HepG2 (cell line): Measurements from ENCODE around the gene FSCN2. TPM values are rescaled to one million over a fixed set of nuclear protein-coding genes. Genes with fewer than 3 reads are reported as not detected.
A peak's percentile ranks its signal among the peaks of the same experiment; 100 is the strongest.

Source experiments
- ATRX ChIP-seq: sonication (generic); formaldehyde crosslinking; IDR thresholded peaks from 2 replicates; pipeline ENCODE4 v1.4.0; 2020; ENCODE audit warnings: missing genetic modification reagents, borderline replicate concordance
- CBFB ChIP-seq: sonication (generic); formaldehyde crosslinking; IDR thresholded peaks from 2 replicates; pipeline ENCODE4 v1.4.0; 2020; ENCODE audit warnings: missing genetic modification reagents
- DNMT1 ChIP-seq: sonication (generic); formaldehyde crosslinking; IDR thresholded peaks from 2 replicates; pipeline ENCODE4 v1.5.1; 2020; ENCODE audit warnings: mild to moderate bottlenecking, missing genetic modification reagents
- EED ChIP-seq: sonication (generic); formaldehyde crosslinking; IDR thresholded peaks from 2 replicates; pipeline ENCODE4 v1.5.0; 2020; ENCODE audit warnings: mild to moderate bottlenecking, missing genetic modification reagents
- ETV5 ChIP-seq: IDR thresholded peaks from 2 replicates; pipeline ENCODE4 v1.6.1; 2018; ENCODE audit warnings: missing biosample characterization, missing genetic modification reagents, inconsistent platforms, borderline replicate concordance
- MZF1 ChIP-seq: sonication (generic); formaldehyde crosslinking; IDR thresholded peaks from 2 replicates; pipeline ENCODE4 v1.8.1; 2023; ENCODE audit warnings: mild to moderate bottlenecking, missing genetic modification reagents, borderline replicate concordance
- POLR2G ChIP-seq: fragments of 200-400 bp; formaldehyde crosslinking; IDR thresholded peaks from 2 replicates; pipeline ENCODE4 v1.6.1; 2018; ENCODE audit warnings: mild to moderate bottlenecking, low read depth, low read length, moderate library complexity
- SOX5 ChIP-seq: IDR thresholded peaks from 2 replicates; pipeline ENCODE4 v1.6.1; 2016; ENCODE audit warnings: borderline replicate concordance
- ZBTB10 ChIP-seq: sonication (generic); formaldehyde crosslinking; IDR thresholded peaks from 2 replicates; pipeline ENCODE4 v1.4.0; 2020; ENCODE audit warnings: missing genetic modification reagents, borderline replicate concordance
- ZBTB2 ChIP-seq: sonication (generic); formaldehyde crosslinking; IDR thresholded peaks from 2 replicates; pipeline ENCODE4 v1.8.0; 2022; ENCODE audit warnings: low read depth, missing genetic modification reagents
- ZNF225 ChIP-seq: sonication (generic); formaldehyde crosslinking; IDR thresholded peaks from 2 replicates; pipeline ENCODE4 v1.4.0; 2020; ENCODE audit warnings: mild to moderate bottlenecking, missing genetic modification reagents
- ZNF292 ChIP-seq: sonication (generic); formaldehyde crosslinking; IDR thresholded peaks from 2 replicates; pipeline ENCODE4 v1.8.1; 2022; ENCODE audit warnings: mild to moderate bottlenecking, low read depth, missing genetic modification reagents, borderline replicate concordance
- ZNF766 ChIP-seq: sonication (generic); formaldehyde crosslinking; IDR thresholded peaks from 2 replicates; pipeline ENCODE4 v1.5.0; 2020; ENCODE audit warnings: missing genetic modification reagents, borderline replicate concordance
- ZSCAN29 ChIP-seq: sonication (generic); formaldehyde crosslinking; conservative IDR thresholded peaks from 2 replicates; pipeline ENCODE4 v1.4.0; 2020; ENCODE audit warnings: mild to moderate bottlenecking, missing genetic modification reagents
- ZXDC ChIP-seq: sonication (generic); formaldehyde crosslinking; IDR thresholded peaks from 2 replicates; pipeline ENCODE4 v1.5.0; 2020; ENCODE audit warnings: mild to moderate bottlenecking, missing genetic modification reagents
- polyA plus RNA-seq, 8 experiments: library from polyadenylated mRNA; depleted of rRNA in 3 of 8; stranded (reverse) in 7 of 8; unstranded in 1 of 8; fragments of >200 nt; fragmentation: Illumina TruSeq in 4 of 8; extraction: Trizol in 4 of 8; gene quantifications; 2 replicates each; pipeline versions ENCODE4 v1.2.1 to v1.2.3, GENCODE V29; 2011 to 2016; ENCODE audit warnings: low read depth in 4 of 8, missing spikeins in 1 of 8, mixed read lengths in 1 of 8; ENCODE audit not compliant: insufficient read depth in 1 of 8
- total RNA-seq, 5 experiments: library from RNA; depleted of rRNA; stranded (reverse); fragments of >200 nt; fragmentation: Illumina TruSeq; extraction: Trizol; gene quantifications; 2 replicates each; pipeline ENCODE4 v1.2.3, GENCODE V29; 2016; ENCODE audit warnings: low read depth in 1 of 5
- TF ChIP-seq, protein P1 (sequence below): sonication (generic); formaldehyde crosslinking; conservative IDR thresholded peaks from 2 replicates; pipeline ENCODE4 v1.8.0; 2022; ENCODE audit warnings: missing genetic modification reagents
- TF ChIP-seq, protein P2 (sequence below): sonication (generic); formaldehyde crosslinking; IDR thresholded peaks from 2 replicates; pipeline ENCODE4; 2020; ENCODE audit warnings: missing genetic modification reagents, mild to moderate bottlenecking, borderline replicate concordance

FSCN2 gene
- total and polyA plus RNA-seq, 2 of the 13 experiments (the other 11 are each of a cell fraction or from before 2014, with no cell fraction given) = 0.09 TPM; not detected in 1

- TF ChIP-seq ETV5 (peak; percentile 23; the same call in 1 of the 2 replicates), POLR2G (no peak), ZBTB2 (no peak), ZSCAN29 (CRISPR knock-in tag) (no peak), CBFB (CRISPR knock-in tag) (no peak), MZF1 (CRISPR knock-in tag) (no peak), ZXDC (CRISPR knock-in tag) (no peak), ZNF292 (CRISPR knock-in tag) (no peak), ATRX (CRISPR knock-in tag) (no peak), EED (peak; percentile 73; the same call in 1 of the 2 replicates), ZNF225 (CRISPR knock-in tag) (no peak), DNMT1 (CRISPR knock-in tag) (no peak), ZNF766 (CRISPR knock-in tag) (peak; percentile 54; the same call in 1 of the 2 replicates), SOX5 (CRISPR knock-in tag) (no peak), ZBTB10 (no peak)
- TF ChIP-seq, protein P1, sequence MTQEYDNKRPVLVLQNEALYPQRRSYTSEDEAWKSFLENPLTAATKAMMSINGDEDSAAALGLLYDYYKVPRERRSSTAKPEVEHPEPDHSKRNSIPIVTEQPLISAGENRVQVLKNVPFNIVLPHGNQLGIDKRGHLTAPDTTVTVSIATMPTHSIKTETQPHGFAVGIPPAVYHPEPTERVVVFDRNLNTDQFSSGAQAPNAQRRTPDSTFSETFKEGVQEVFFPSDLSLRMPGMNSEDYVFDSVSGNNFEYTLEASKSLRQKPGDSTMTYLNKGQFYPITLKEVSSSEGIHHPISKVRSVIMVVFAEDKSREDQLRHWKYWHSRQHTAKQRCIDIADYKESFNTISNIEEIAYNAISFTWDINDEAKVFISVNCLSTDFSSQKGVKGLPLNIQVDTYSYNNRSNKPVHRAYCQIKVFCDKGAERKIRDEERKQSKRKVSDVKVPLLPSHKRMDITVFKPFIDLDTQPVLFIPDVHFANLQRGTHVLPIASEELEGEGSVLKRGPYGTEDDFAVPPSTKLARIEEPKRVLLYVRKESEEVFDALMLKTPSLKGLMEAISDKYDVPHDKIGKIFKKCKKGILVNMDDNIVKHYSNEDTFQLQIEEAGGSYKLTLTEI (CRISPR knock-in tag) = no peak
- TF ChIP-seq, protein P2, sequence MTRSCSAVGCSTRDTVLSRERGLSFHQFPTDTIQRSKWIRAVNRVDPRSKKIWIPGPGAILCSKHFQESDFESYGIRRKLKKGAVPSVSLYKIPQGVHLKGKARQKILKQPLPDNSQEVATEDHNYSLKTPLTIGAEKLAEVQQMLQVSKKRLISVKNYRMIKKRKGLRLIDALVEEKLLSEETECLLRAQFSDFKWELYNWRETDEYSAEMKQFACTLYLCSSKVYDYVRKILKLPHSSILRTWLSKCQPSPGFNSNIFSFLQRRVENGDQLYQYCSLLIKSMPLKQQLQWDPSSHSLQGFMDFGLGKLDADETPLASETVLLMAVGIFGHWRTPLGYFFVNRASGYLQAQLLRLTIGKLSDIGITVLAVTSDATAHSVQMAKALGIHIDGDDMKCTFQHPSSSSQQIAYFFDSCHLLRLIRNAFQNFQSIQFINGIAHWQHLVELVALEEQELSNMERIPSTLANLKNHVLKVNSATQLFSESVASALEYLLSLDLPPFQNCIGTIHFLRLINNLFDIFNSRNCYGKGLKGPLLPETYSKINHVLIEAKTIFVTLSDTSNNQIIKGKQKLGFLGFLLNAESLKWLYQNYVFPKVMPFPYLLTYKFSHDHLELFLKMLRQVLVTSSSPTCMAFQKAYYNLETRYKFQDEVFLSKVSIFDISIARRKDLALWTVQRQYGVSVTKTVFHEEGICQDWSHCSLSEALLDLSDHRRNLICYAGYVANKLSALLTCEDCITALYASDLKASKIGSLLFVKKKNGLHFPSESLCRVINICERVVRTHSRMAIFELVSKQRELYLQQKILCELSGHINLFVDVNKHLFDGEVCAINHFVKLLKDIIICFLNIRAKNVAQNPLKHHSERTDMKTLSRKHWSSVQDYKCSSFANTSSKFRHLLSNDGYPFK (CRISPR knock-in tag) = peak; percentile 52; the same call in 1 of the 2 replicates
Measured at GRCh38 chr17:81483085-81483861, 44.9 kb upstream of the FSCN2 start (continued).
